NT2/D1 (cell line): ENCODE measurements around the gene TBC1D3I.
"Not testable (repeated sequence)": the region's sequence is repeated elsewhere in the genome, so short reads cannot be mapped to it uniquely, and the experiment has no call there.

Experiments
- YY1 ChIP-seq: IDR thresholded peaks from 2 replicates; pipeline ENCODE4 v1.6.1; 2011; ENCODE audit not compliant: insufficient read length, insufficient read depth
- ZNF274 ChIP-seq: IDR thresholded peaks from 2 replicates; pipeline ENCODE4 v1.6.1; 2011; ENCODE audit warnings: mild to moderate bottlenecking, low read depth, low read length

- TF ChIP-seq ZNF274, YY1: not testable (repeated sequence)
Measured at GRCh38 chr17:36284219-36284618, 19.8 kb upstream of the TBC1D3I start.
